ENCODE data around the gene POLR2M.

Gene POLR2M

GRCh38 chr15:57691082-57691481 lies 15.4 kb upstream of the POLR2M start:
- no peak overlapping the region for H2BK12ac ChIP-seq (ENCODE audit: low read length)
- H3K36me3 ChIP-seq (ENCODE audit: control insufficient read depth in 1 of 2, insufficient read depth in 2 of 2, low read length in 2 of 2): no peaks in the 10 kb centered on the region
- H2AK5ac ChIP-seq (ENCODE audit: low read length): no peak overlapping the region
- H3K79me2 ChIP-seq (ENCODE audit: control insufficient read depth, insufficient read depth, low read length, poor library complexity): no peaks in the 10 kb centered on the region
- no peak overlapping the region for H2AFZ ChIP-seq (ENCODE audit: insufficient read depth, low read length, poor library complexity)
- no peak for DNase-seq
- H3K79me1 ChIP-seq (ENCODE audit: low read length): no peaks in the 10 kb centered on the region
- H3K4ac ChIP-seq (ENCODE audit: low read depth, low read length): no peak overlapping the region
- no peak overlapping the region for H3K23ac ChIP-seq (ENCODE audit: low read length)
- H2BK5ac ChIP-seq (ENCODE audit: low read depth, low read length, poor library complexity): no peak overlapping the region
- whole genome bisulfite sequencing (ENCODE audit: extremely low coverage, insufficient coverage, insufficient read length): no CpG with 5 or more reads among the region's 1 CpG
- no peak overlapping the region for H3K18ac ChIP-seq (ENCODE audit: low read length)
- no peaks in the 10 kb centered on the region for H3K4me1 ChIP-seq (ENCODE audit: control insufficient read depth in 1 of 2, insufficient read depth in 2 of 2, low read length in 2 of 2)
- no peak overlapping the region for H3K4me2 ChIP-seq (ENCODE audit: low read length)
- H4K12ac ChIP-seq (ENCODE audit: low read depth, low read length): no peak overlapping the region
- no peak overlapping the region for H3K27ac ChIP-seq (ENCODE audit: low read depth, low read length)
- H3K14ac ChIP-seq (ENCODE audit: low read length): no peak overlapping the region
- no peak overlapping the region for H3K9ac ChIP-seq (ENCODE audit: low read length)
- no peaks in the 10 kb centered on the region for H3K9me3 ChIP-seq (ENCODE audit: insufficient read depth, low read depth, low read length)
- H4K91ac ChIP-seq (ENCODE audit: low read depth, low read length): no peak overlapping the region
- H4K8ac ChIP-seq (ENCODE audit: low read depth, low read length): no peak overlapping the region
- no peaks in the 10 kb centered on the region for H3K27me3 ChIP-seq (ENCODE audit: insufficient read depth, low read length)
- H3K4me3 ChIP-seq (ENCODE audit: low read depth, low read length): no peak overlapping the region
- H2BK120ac ChIP-seq (ENCODE audit: insufficient read depth, low read length, poor library complexity): no peak overlapping the region

DNA sequence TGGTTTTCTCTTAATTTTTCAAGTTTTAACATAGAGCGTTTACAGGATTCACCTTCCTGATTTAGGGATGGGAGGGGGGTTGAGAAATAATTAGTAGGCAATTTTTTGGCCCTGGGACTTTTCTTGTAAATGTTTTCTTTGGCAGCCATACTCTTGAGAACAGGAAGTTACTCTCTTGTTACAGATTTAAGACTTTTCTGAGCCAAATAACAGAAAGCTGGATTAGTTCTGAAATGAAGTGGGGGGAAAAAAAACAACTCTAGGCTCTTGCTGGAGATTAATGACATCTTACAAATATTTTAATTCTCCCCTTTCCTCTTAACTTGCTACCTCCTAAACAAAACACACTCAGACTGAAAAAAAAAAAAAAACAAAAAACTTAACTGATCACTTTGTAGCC lies 13.8 kb upstream of the POLR2M start:
- Histone ChIP-seq H3K4me1 (ENCODE audit: control insufficient read depth in 1 of 2, insufficient read depth in 2 of 2, low read length in 2 of 2) (no peaks in the 10 kb centered on the region), H3K27ac (ENCODE audit: low read depth, low read length) (no peak overlapping the region), H3K27me3 (ENCODE audit: insufficient read depth, low read length) (no peaks in the 10 kb centered on the region), H2AK5ac (ENCODE audit: low read length) (no peak overlapping the region), H3K4ac (ENCODE audit: low read depth, low read length) (no peak overlapping the region), H3K4me2 (ENCODE audit: low read length) (no peak overlapping the region), H3K18ac (ENCODE audit: low read length) (no peak overlapping the region), H3K4me3 (ENCODE audit: low read depth, low read length) (no peak overlapping the region), H4K8ac (ENCODE audit: low read depth, low read length) (no peak overlapping the region), H2BK12ac (ENCODE audit: low read length) (no peak overlapping the region), H4K91ac (ENCODE audit: low read depth, low read length) (no peak overlapping the region), H3K14ac (ENCODE audit: low read length) (no peak overlapping the region), H3K9ac (ENCODE audit: low read length) (no peak overlapping the region), H3K79me1 (ENCODE audit: low read length) (no peaks in the 10 kb centered on the region), H3K9me3 (ENCODE audit: insufficient read depth, low read depth, low read length) (no peaks in the 10 kb centered on the region), H3K23ac (ENCODE audit: low read length) (no peak overlapping the region), H2AFZ (ENCODE audit: insufficient read depth, low read length, poor library complexity) (no peak overlapping the region), H2BK120ac (ENCODE audit: insufficient read depth, low read length, poor library complexity) (no peak overlapping the region), H3K36me3 (ENCODE audit: control insufficient read depth in 1 of 2, insufficient read depth in 2 of 2, low read length in 2 of 2) (peaks cover 0 to 2% of the 10 kb centered on the region in 2 experiments), H2BK5ac (ENCODE audit: low read depth, low read length, poor library complexity) (no peak overlapping the region), H3K79me2 (ENCODE audit: control insufficient read depth, insufficient read depth, low read length, poor library complexity) (no peaks in the 10 kb centered on the region), H4K12ac (ENCODE audit: low read depth, low read length) (no peak overlapping the region)
- DNase-seq: no peak
- no CpG with 5 or more reads among the region's 1 CpG for WGBS (ENCODE audit: extremely low coverage, insufficient coverage, insufficient read length)

- Histone ChIP-seq H2BK12ac (ENCODE audit: low read length) (no peak overlapping the region), H4K12ac (ENCODE audit: low read depth, low read length) (no peak overlapping the region), H3K4me1 (ENCODE audit: control insufficient read depth in 1 of 2, insufficient read depth in 2 of 2, low read length in 2 of 2) (no peaks in the 10 kb centered on the region), H3K79me1 (ENCODE audit: low read length) (no peaks in the 10 kb centered on the region), H3K79me2 (ENCODE audit: control insufficient read depth, insufficient read depth, low read length, poor library complexity) (no peaks in the 10 kb centered on the region), H3K36me3 (ENCODE audit: control insufficient read depth in 1 of 2, insufficient read depth in 2 of 2, low read length in 2 of 2) (peaks cover 0 to 2% of the 10 kb centered on the region in 2 experiments), H4K8ac (ENCODE audit: low read depth, low read length) (no peak overlapping the region), H3K4me3 (ENCODE audit: low read depth, low read length) (no peak overlapping the region), H3K18ac (ENCODE audit: low read length) (no peak overlapping the region), H2AFZ (ENCODE audit: insufficient read depth, low read length, poor library complexity) (no peak overlapping the region), H3K27me3 (ENCODE audit: insufficient read depth, low read length) (no peaks in the 10 kb centered on the region), H3K9me3 (ENCODE audit: insufficient read depth, low read depth, low read length) (no peaks in the 10 kb centered on the region), H2BK120ac (ENCODE audit: insufficient read depth, low read length, poor library complexity) (no peak overlapping the region), H2AK5ac (ENCODE audit: low read length) (no peak overlapping the region), H3K23ac (ENCODE audit: low read length) (no peak overlapping the region), H4K91ac (ENCODE audit: low read depth, low read length) (no peak overlapping the region), H3K9ac (ENCODE audit: low read length) (no peak overlapping the region), H3K27ac (ENCODE audit: low read depth, low read length) (no peak overlapping the region), H3K4me2 (ENCODE audit: low read length) (no peak overlapping the region), H3K4ac (ENCODE audit: low read depth, low read length) (no peak overlapping the region), H2BK5ac (ENCODE audit: low read depth, low read length, poor library complexity) (no peak overlapping the region), H3K14ac (ENCODE audit: low read length) (no peak overlapping the region)
- DNase-seq: no peak
- no CpG with 5 or more reads among the region's 1 CpG for WGBS (ENCODE audit: extremely low coverage, insufficient coverage, insufficient read length)
Measured at GRCh38 chr15:57694279-57694678, 12.2 kb upstream of the POLR2M start.

DNA sequence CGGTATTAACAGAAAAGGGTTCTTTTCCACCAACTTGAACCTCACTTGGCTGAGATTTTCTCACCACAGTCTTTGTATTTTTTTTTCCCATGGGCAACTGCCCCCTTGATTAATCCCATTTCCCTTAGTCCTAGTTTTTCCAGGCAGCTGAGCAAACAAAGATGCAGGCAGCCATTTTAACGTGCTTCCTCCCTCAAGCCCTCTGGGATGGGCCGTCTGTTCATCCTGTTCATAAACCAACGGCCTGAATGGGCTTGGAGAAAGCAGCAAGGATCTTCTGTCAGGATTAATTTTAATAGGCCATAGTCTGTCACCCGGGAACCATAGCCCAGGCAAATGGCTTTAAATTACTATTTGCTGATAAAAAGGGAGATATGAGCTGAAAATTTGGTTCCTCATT lies 10.4 kb upstream of the POLR2M start:
- no CpG with 5 or more reads among the region's 5 CpGs for WGBS (ENCODE audit: extremely low coverage, insufficient coverage, insufficient read length)
- H3K4ac ChIP-seq (ENCODE audit: low read depth, low read length): no peak overlapping the region
- no peaks in the 10 kb centered on the region for H3K79me1 ChIP-seq (ENCODE audit: low read length)
- no peak overlapping the region for H4K12ac ChIP-seq (ENCODE audit: low read depth, low read length)
- H2AK5ac ChIP-seq (ENCODE audit: low read length): no peak overlapping the region
- no peaks in the 10 kb centered on the region for H3K9me3 ChIP-seq (ENCODE audit: insufficient read depth, low read depth, low read length)
- H3K36me3 ChIP-seq (ENCODE audit: control insufficient read depth in 1 of 2, insufficient read depth in 2 of 2, low read length in 2 of 2): peaks cover 0 to 2% of the 10 kb centered on the region in 2 experiments
- H2AFZ ChIP-seq (ENCODE audit: insufficient read depth, low read length, poor library complexity): no peak overlapping the region
- H3K14ac ChIP-seq (ENCODE audit: low read length): no peak overlapping the region
- H3K9ac ChIP-seq (ENCODE audit: low read length): no peak overlapping the region
- H3K23ac ChIP-seq (ENCODE audit: low read length): no peak overlapping the region
- no peak overlapping the region for H3K4me2 ChIP-seq (ENCODE audit: low read length)
- no peak overlapping the region for H2BK12ac ChIP-seq (ENCODE audit: low read length)
- no peak overlapping the region for H4K8ac ChIP-seq (ENCODE audit: low read depth, low read length)
- no peaks in the 10 kb centered on the region for H3K4me1 ChIP-seq (ENCODE audit: control insufficient read depth in 1 of 2, insufficient read depth in 2 of 2, low read length in 2 of 2)
- H3K18ac ChIP-seq (ENCODE audit: low read length): no peak overlapping the region
- H2BK120ac ChIP-seq (ENCODE audit: insufficient read depth, low read length, poor library complexity): no peak overlapping the region
- no peak overlapping the region for H4K91ac ChIP-seq (ENCODE audit: low read depth, low read length)
- no peak overlapping the region for H3K4me3 ChIP-seq (ENCODE audit: low read depth, low read length)
- no peak overlapping the region for H2BK5ac ChIP-seq (ENCODE audit: low read depth, low read length, poor library complexity)
- no peaks in the 10 kb centered on the region for H3K27me3 ChIP-seq (ENCODE audit: insufficient read depth, low read length)
- no peak for DNase-seq
- H3K79me2 ChIP-seq (ENCODE audit: control insufficient read depth, insufficient read depth, low read length, poor library complexity): no peaks in the 10 kb centered on the region
- H3K27ac ChIP-seq (ENCODE audit: low read depth, low read length): no peak overlapping the region

Measured in trophoblast cell (in vitro differentiated cells and primary cell).